OCI-LY3 (cell line): ENCODE measurements around the gene UBTD1.

Experiments
- CTCF ChIP-seq: fragments of 200-600, 300-600 bp; sonication (generic); IDR thresholded peaks from 2 replicates; pipeline ENCODE4 v1.5.1; 2014; ENCODE audit warnings: antibody characterized with exemption, low read length, low read depth
- EZH2phosphoT487 ChIP-seq: fragments of 200-600 bp; shearing (Covaris generic); IDR thresholded peaks from 2 replicates; pipeline ENCODE4 v1.6.1; 2018; ENCODE audit warnings: antibody characterized with exemption, mixed run types, low read depth

- TF ChIP-seq CTCF (no peak), EZH2phosphoT487 (no peak)
These were observed 99.1 kb downstream of the UBTD1 start for GRCh38 chr10:97597778-97598177.
